T-helper 2 cell treated with Interferon-gamma antibody and Interleukin-4, amounts not matched to agents 5 μg/mL and 100 μg/mL, for 36 hours (primary cell): ENCODE results near the gene RBMS1.

Experiments used
- DNase-seq: peaks from one replicate; pipeline ENCODE4 v3.0.0; 2021; ENCODE audit warnings: low spot score
- H3K27ac Mint-ChIP-seq: one replicate; pipeline ENCODE4 v1.8.0; 2021; ENCODE audit warnings: mild to moderate bottlenecking, mixed read lengths
- H3K27me3 Mint-ChIP-seq: one replicate; pipeline ENCODE4 v1.8.0; 2021; ENCODE audit warnings: low read depth, mixed read lengths
- H3K36me3 Mint-ChIP-seq: one replicate; pipeline ENCODE4 v1.8.0; 2021; ENCODE audit warnings: low read depth, mixed read lengths
- H3K4me1 Mint-ChIP-seq: one replicate; pipeline ENCODE4 v1.8.0; 2021; ENCODE audit warnings: low read depth, mixed read lengths
- H3K4me3 Mint-ChIP-seq: one replicate; pipeline ENCODE4 v1.8.0; 2022; ENCODE audit warnings: mild to moderate bottlenecking, moderate library complexity, mixed read lengths
- H3K9me3 Mint-ChIP-seq: one replicate; pipeline ENCODE4 v1.8.0; 2021; ENCODE audit warnings: mixed read lengths

RBMS1 gene

DNA sequence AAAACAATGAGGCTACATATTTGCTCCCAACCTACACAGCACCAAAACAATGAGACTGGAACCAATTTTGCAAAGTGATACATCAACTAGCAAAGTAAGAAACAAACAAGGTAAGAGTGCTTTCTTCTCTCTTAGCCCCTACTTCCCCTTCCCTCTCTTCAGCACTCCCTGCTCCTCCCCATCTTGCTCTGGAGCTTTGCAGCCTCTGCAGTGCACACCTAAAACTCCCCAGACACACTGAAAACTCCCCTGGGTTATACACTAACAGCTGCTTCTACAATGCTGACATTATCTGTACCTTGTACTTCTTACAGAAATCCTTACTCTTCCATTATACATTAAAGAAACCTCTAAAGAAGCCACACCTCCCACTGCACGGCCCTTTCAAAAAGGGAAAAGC lies 93.7 kb downstream of the RBMS1 start:
- H3K36me3 Mint-ChIP-seq, result peaks cover 10% of the 10 kb centered on the region
- H3K4me3 Mint-ChIP-seq, result no peak overlapping the region

DNA sequence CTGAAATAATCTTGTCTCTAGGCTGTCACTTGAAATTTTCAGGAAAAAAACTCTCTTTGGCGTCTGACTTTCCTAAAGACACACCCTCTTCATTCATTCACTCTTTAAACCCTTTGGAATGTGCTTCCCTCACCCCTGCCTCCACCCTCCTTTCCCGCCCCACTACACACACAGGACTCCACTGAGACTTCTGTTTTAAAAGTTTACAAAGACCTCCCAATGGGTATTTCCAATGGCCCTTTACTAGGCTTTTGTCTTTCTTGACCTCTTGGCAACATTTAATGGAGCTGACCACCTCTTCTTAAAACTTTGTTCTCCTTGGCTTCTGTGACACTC lies 96.1 kb downstream of the RBMS1 start:
- H3K4me1 Mint-ChIP-seq, result peaks cover 31% of the 10 kb centered on the region

More for the DNA sequence above, 93.7 kb downstream of the RBMS1 start:
- Mint-ChIP-seq H3K27me3 (no peaks in the 10 kb centered on the region), H3K27ac (no peak overlapping the region), H3K9me3 (no peaks in the 10 kb centered on the region), H3K4me1 (peaks cover 37% of the 10 kb centered on the region)
- DNase-seq, result no peak

DNA sequence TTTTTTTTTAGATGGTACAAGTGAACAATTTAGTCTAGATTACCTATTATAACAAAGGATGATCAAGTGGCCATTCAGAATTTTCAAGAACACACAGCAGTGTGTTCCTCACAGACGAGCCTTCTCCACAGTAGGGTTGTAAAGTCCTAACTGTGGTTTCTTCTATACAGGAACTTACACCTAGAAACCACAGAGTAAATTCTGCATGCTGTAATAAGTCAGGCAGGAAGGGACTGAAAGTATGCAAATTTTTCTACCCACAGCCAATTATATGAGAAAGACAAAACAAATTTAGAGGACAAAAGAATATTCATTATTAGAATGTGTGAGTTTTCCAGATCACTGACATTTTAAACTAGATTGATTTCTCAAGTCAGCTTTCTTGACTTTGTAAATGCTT lies 99.5 kb downstream of the RBMS1 start:
- H3K27me3 Mint-ChIP-seq, result no peaks in the 10 kb centered on the region
- peaks cover 45% of the 10 kb centered on the region for H3K4me1 Mint-ChIP-seq
- H3K9me3 Mint-ChIP-seq, result no peaks in the 10 kb centered on the region
- no peak for DNase-seq
- peak overlapping the region; percentile 66 for H3K4me3 Mint-ChIP-seq
- peaks cover 24% of the 10 kb centered on the region for H3K36me3 Mint-ChIP-seq
- H3K27ac Mint-ChIP-seq, result peak overlapping the region; percentile 76

More for the DNA sequence above, 96.1 kb downstream of the RBMS1 start:
- H3K4me3 Mint-ChIP-seq, result no peak overlapping the region
- H3K27ac Mint-ChIP-seq, result no peak overlapping the region
- H3K36me3 Mint-ChIP-seq, result peaks cover 12% of the 10 kb centered on the region
- no peaks in the 10 kb centered on the region for H3K27me3 Mint-ChIP-seq
- DNase-seq, result no peak
- no peaks in the 10 kb centered on the region for H3K9me3 Mint-ChIP-seq

DNA sequence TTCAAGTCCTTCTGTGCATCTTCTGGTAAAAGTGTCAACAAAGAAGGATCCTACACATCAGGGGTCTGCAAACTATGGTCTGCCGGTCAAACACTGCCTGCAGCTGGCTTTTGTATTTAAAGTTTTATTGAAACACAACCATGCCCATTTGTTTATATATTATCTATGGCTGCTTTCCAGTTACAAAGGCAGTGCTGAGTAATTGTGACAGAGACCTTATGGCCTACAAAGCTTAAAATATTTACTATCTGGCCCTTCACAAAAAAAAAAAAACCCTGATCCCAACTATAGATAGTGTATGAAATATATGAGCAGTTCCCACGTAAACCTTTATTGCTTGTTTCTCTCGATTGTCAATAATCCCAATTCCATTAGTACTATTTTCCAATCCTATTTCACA lies 101.4 kb downstream of the RBMS1 start:
- no peak overlapping the region for H3K4me3 Mint-ChIP-seq
- H3K27ac Mint-ChIP-seq, result no peak overlapping the region

DNA sequence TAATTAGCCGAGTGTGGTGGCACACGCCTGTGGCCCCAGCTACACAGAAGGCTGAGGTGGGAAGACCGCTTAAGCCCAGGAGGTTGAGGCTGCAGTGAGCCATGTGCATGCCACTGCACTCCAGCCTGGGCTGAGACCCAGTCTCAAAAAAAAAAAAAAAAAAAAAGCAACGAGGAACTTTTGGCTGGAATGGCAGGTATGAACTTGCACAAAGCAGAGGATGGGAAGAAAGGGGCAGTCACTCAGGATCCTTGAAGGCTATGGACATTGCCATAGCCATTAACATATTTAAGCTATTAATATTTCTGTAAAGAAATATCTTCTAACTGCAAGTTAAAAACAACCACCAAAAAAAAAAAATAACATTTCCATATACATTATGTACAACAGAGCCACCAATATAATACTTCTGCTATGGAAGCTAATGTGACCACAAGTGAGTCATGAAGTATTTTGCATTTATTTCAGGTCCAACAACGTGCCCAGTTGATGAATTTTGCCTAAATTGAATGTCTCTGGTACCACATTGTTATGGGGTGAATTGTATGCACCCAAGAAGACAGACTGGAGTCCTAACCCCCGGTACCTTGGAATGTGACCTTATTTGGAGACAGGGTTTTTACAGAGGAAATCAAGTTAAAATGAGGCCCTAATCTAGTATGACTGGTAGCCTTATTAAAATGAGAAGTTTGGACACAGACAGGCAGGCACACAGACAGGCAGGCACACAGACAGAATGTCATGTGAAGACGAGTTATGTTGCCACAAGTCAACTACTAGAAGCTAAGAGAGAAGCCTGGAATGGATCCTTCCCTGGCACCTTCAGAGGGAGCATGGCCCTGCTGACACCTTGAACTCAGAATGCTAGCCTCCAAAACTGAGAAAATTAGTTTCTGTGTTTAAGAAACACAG lies 102.8 kb downstream of the RBMS1 start:
- DNase-seq, result no peak
- no peak overlapping the region for H3K27ac Mint-ChIP-seq
- H3K4me1 Mint-ChIP-seq, result peaks cover 70% of the 10 kb centered on the region

More for the DNA sequence above, 101.4 kb downstream of the RBMS1 start:
- peaks cover 24% of the 10 kb centered on the region for H3K36me3 Mint-ChIP-seq
- no peak for DNase-seq
- H3K27me3 Mint-ChIP-seq, result no peaks in the 10 kb centered on the region
- no peaks in the 10 kb centered on the region for H3K9me3 Mint-ChIP-seq
- peaks cover 65% of the 10 kb centered on the region for H3K4me1 Mint-ChIP-seq

DNA sequence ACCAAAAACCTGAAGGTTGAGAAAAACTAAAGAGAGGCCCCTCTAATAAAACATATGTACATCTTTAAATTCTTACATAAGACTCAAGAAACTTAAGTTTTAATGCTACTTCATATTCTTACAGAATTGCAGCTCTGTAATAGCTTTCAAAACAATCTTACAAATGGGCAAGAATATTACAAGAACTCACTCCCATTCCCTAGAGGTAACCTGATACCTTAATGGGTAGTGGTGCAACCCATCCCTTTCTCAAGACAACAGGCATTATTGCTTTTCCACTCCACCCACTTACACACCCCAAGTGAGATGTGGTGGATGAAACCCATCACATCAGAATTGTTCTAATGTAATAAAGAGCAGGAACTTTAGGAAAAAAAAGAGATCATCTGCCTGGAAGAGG lies 103.7 kb downstream of the RBMS1 start:
- H3K9me3 Mint-ChIP-seq, result no peaks in the 10 kb centered on the region
- no peaks in the 10 kb centered on the region for H3K27me3 Mint-ChIP-seq
- peaks cover 24% of the 10 kb centered on the region for H3K36me3 Mint-ChIP-seq
- H3K27ac Mint-ChIP-seq, result peak overlapping the region; percentile 13
- peaks cover 70% of the 10 kb centered on the region for H3K4me1 Mint-ChIP-seq
- no peak for DNase-seq
- peak overlapping the region; percentile 16 for H3K4me3 Mint-ChIP-seq

More for the DNA sequence above, 102.8 kb downstream of the RBMS1 start:
- Mint-ChIP-seq H3K9me3 (no peaks in the 10 kb centered on the region), H3K27me3 (no peaks in the 10 kb centered on the region), H3K4me3 (no peak overlapping the region), H3K36me3 (peaks cover 24% of the 10 kb centered on the region)

DNA sequence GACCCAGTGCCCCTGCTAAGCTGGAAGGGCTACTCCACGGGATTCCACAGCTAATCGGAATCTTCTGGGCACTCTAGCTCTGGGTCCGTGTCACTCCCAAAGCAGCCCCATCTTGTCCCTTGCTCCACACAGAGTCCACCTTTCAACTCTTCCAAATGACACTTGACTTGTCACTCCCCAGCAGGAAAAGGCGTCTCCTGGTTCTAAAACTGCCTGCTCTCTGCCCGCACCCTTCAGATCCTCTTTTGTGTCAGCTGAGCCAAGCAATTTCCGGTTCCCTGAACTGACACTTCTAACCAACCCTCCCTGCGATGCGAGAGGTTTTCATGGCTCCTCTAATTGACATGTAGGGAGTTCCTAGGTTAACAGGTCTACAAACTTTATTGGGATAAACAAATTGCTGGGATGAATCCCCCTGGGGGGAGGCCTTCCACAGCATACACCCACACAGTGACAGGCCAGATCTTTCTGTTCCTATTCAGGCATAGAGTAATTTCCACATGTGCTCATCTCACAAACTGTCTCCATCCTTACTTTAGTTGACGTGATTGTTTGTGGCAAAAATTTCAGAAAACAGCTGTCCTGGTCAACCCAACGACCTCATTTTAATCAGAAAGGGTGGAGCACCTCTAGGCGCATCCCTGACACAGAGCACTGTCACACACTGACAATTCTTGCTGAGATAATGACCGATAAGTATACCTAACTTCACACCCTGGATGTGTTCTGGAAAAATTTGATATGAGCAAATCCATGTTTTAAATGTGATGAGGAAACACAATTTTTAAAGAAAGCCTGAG lies 104.9 kb downstream of the RBMS1 start:
- H3K27ac Mint-ChIP-seq, result peak overlapping the region; percentile 84
- DNase-seq, result peak; percentile 32
- H3K27me3 Mint-ChIP-seq, result no peaks in the 10 kb centered on the region
- H3K9me3 Mint-ChIP-seq, result no peaks in the 10 kb centered on the region
- peaks cover 17% of the 10 kb centered on the region for H3K36me3 Mint-ChIP-seq
- peak overlapping the region; percentile 78 for H3K4me3 Mint-ChIP-seq
- H3K4me1 Mint-ChIP-seq, result peaks cover 65% of the 10 kb centered on the region

DNA sequence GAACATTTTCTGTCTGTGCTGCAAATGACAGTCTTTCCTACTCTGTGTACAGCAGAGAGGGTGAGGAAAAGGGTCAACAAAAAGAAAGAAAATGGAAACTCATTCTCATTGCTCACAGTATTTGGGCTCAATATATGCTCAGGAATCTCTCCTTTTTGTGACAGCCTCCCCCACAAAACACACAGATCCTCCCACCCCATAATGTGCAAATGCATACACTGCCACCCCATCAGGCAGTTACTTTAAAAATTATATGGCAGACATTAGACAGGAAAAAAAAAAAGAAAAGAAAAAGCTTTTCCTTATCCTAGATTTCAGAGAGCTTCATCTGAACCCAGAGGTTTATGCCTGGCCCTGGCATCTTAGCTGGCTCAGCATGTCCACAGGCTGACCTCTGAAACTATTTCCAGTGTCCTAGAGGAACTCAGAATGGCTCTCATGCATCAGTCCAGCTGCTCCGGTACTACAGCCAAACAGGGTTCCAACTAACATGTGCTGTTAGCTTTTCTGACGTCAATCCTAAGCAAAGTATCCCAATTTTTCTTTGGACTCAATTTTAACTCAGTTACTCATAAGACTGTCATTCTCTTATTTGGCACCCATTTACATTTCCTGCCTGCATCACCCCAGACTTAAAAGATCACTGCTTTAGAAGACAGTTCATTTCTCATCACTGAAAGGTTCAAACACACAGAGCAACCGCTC lies 105.9 kb downstream of the RBMS1 start:
- peaks cover 60% of the 10 kb centered on the region for H3K4me1 Mint-ChIP-seq
- no peaks in the 10 kb centered on the region for H3K9me3 Mint-ChIP-seq
- H3K4me3 Mint-ChIP-seq, result peak overlapping the region; percentile 78
- no peaks in the 10 kb centered on the region for H3K27me3 Mint-ChIP-seq
- peak overlapping the region; percentile 84 for H3K27ac Mint-ChIP-seq
- DNase-seq, result no peak
- peaks cover 14% of the 10 kb centered on the region for H3K36me3 Mint-ChIP-seq

DNA sequence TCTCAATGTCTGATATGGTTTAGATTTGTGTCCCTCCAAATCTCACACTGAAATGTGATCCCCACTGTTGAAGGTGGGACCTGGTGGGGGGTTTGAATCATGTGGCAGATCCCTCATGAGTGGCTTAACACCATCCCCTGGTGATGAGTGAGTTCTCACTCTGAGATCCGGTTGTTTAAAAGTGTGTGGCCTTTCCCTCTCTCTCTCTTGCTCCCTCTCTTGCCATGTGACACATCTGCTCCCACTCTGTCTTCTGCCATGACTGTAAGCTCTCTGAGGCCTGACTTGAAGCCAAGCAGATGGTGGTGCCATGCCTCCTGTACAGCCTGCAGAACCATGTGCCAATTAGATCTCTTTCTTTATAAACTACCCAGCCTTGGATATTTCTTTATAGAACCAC lies 108.8 kb downstream of the RBMS1 start:
- peaks cover 59% of the 10 kb centered on the region for H3K4me1 Mint-ChIP-seq

DNA sequence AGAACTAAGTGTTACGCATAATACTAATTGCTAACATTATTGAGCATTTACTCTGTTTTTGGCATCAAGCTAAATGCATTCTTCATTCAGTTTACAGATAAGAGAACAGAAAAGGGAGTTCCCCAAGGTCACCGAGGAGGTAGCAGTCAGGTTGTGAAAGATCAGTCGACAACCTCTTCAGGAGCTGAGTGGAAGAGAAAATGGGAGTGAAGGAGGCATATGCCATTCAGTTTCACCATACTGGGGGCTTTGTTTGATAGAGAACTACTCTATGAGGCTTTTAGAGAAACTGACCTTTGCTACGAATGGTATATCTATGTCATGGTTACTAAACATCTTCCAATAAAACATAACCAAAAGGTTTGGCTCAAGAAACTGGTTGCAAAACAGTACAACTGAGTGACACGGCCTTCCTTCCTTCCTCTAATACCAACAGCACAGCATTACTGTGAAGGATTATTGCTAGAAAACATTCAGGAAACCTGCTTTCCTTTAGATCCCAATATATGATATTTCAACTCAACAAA lies 112.1 kb downstream of the RBMS1 start:
- Mint-ChIP-seq H3K9me3 (no peaks in the 10 kb centered on the region), H3K36me3 (peaks cover 7% of the 10 kb centered on the region), H3K27me3 (no peaks in the 10 kb centered on the region), H3K4me1 (peaks cover 39% of the 10 kb centered on the region), H3K27ac (no peak overlapping the region), H3K4me3 (no peak overlapping the region)
- no peak for DNase-seq

More for the DNA sequence above, 108.8 kb downstream of the RBMS1 start:
- no peak overlapping the region for H3K27ac Mint-ChIP-seq
- H3K9me3 Mint-ChIP-seq, result no peaks in the 10 kb centered on the region
- no peak overlapping the region for H3K4me3 Mint-ChIP-seq
- no peak for DNase-seq
- H3K27me3 Mint-ChIP-seq, result no peaks in the 10 kb centered on the region
- peaks cover 4% of the 10 kb centered on the region for H3K36me3 Mint-ChIP-seq

DNA sequence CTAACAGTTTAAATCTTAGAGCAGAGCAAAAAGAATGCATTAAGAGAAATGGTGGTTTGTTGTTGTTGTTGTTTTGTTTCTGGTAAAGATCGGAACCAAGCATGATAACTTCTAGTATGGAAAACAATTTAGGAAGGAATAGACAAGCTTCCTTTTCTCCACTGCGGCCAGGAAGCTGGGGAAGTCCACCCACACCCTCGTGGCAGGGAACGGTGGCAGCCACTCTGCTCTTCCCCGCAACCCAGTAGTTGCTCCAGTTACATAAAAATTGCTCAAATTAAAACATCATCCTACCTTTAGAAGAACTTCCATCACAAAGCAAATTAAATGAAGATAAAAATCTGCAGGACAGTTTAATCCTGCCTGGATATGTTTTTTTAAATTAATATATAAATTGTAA lies 113.0 kb downstream of the RBMS1 start:
- H3K27ac Mint-ChIP-seq, result no peak overlapping the region
- DNase-seq, result no peak
- no peak overlapping the region for H3K4me3 Mint-ChIP-seq
- H3K27me3 Mint-ChIP-seq, result no peaks in the 10 kb centered on the region
- H3K36me3 Mint-ChIP-seq, result peaks cover 7% of the 10 kb centered on the region
- H3K9me3 Mint-ChIP-seq, result no peaks in the 10 kb centered on the region
- H3K4me1 Mint-ChIP-seq, result peaks cover 45% of the 10 kb centered on the region

DNA sequence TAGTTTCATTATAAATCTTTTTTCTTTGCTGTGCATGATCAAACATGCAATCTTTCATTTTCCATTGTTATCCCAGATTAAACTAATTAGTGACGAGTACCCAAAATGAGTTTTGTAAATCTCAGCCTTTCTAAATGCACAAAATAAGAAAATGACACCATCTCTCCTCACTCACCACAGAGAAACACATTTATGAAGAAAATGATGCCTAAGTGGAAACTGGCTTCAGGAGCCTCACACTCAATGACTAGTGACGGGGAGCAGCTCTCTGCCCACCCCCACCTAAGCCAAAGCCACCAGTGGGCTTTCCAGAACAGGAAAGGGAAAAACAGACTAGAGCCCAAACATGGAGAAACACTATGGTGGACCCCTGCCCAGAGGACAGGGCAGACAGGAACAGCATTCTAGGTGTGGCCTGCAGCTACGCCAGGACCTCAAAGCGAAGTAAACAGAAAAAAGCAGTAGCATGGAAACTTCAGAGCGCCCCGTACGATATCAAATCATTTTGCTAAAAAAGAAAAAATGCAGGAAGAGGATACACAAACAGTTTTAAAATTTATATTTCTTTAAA lies 113.5 kb downstream of the RBMS1 start:
- H3K27ac Mint-ChIP-seq, result no peak overlapping the region
- H3K9me3 Mint-ChIP-seq, result no peaks in the 10 kb centered on the region
- H3K4me1 Mint-ChIP-seq, result peaks cover 44% of the 10 kb centered on the region
- H3K4me3 Mint-ChIP-seq, result no peak overlapping the region
- H3K27me3 Mint-ChIP-seq, result no peaks in the 10 kb centered on the region
- H3K36me3 Mint-ChIP-seq, result peaks cover 7% of the 10 kb centered on the region
- no peak for DNase-seq

DNA sequence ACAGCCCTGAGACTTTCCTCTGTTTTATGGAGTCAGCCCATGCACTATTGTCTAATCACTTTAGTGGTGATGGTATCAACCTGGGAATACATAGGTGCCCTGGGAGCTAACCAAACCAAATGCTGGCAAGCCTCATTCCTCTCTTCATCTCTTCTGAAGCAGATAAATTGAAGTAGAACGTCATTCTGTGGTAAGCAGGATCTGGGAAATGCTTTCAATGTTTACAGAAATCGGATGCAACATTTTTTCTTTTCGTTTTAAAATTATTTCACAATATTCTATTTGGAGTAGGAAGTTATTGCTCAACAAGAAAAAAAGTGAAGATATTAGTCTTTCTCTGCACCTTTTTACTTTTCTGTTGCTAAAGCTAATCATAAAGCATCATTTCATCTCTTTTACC lies 114.2 kb downstream of the RBMS1 start:
- DNase-seq, result no peak
- Mint-ChIP-seq H3K36me3 (peaks cover 9% of the 10 kb centered on the region), H3K9me3 (no peaks in the 10 kb centered on the region), H3K27me3 (no peaks in the 10 kb centered on the region), H3K27ac (no peak overlapping the region), H3K4me1 (peaks cover 41% of the 10 kb centered on the region), H3K4me3 (no peak overlapping the region)
